Body of pancreas (tissue), 4 donors: ENCODE measurements around the gene RC3H2. TPM values are rescaled to one million over a fixed set of nuclear protein-coding genes. Genes with fewer than 3 reads are reported as not detected.
A peak's percentile ranks its signal among the peaks of the same experiment; 100 is the strongest.

Experiments used
- ATAC-seq: fragments of 150-250 bp; one replicate; pipeline ENCODE4 v1.9.1; 2016
- DNase-seq, 4 donors: peaks; one replicate each; pipeline ENCODE4 v3.0.0-alpha.2; 2019
- H3K27ac ChIP-seq, 4 donors: fragments of 200-600 bp; sonication (generic); 1 replicate in 3 of 4; 2 replicates in 1 of 4; pipeline versions ENCODE4 v1.5.1 to v1.6.1; 2016 to 2019; ENCODE audit warnings: mild to moderate bottlenecking in 1 of 4, mixed read lengths in 1 of 4, moderate library complexity in 1 of 4
- H3K27me3 ChIP-seq, 2 donors: fragments of 200-600 bp; sonication (generic); one replicate each; pipeline ENCODE4 v1.6.0; 2016; ENCODE audit warnings: mild to moderate bottlenecking in 1 of 2
- H3K36me3 ChIP-seq, 2 donors: fragments of 200-600 bp; sonication (generic); replicated peaks in 1 of 2; 2 replicates each; pipeline ENCODE4 v1.5.1; 2016; ENCODE audit warnings: low read depth in 2 of 2; ENCODE audit not compliant: insufficient read depth in 1 of 2
- H3K4me1 ChIP-seq: fragments of 200-600 bp; sonication (generic); one replicate; pipeline ENCODE4 v1.6.0; 2016
- H3K4me3 ChIP-seq, 2 donors: fragments of 200-600 bp; sonication (generic); 1 replicate in 1 of 2; 2 replicates in 1 of 2; pipeline ENCODE4 v1.5.1; 2016 to 2019
- H3K9me3 ChIP-seq, 3 donors: fragments of 200-600 bp; sonication (generic); 1 replicate in 2 of 3; 2 replicates in 1 of 3; pipeline ENCODE4 v1.5.1; 2016
- POLR2A ChIP-seq, 3 donors: fragments of 450-650 bp; IDR thresholded peaks; one replicate each; pipeline ENCODE4 v1.6.1; 2016; ENCODE audit warnings: antibody characterized with exemption in 3 of 3, mild to moderate bottlenecking in 2 of 3
- WGBS, 2 donors: methylation state at CpG; one replicate each; pipeline ENCODE4 v1.1.5; 2017; 5-methylcytosine and 5-hydroxymethylcytosine counted together
- intact Hi-C: fragments of 100-400 bp; cut with DNase I; formaldehyde crosslinking; loops from one replicate; pipeline ENCODE4 v1.15.1; 2023
- total RNA-seq, 2 donors: library from RNA; depleted of rRNA; stranded (reverse); fragments of >200 nt; gene quantifications; one replicate each; pipeline ENCODE4 v1.1.0, GENCODE V29; 2016
- TF ChIP-seq, protein P1 (sequence below), 7 experiments: fragments of 450-650 bp in 4 of 7; fragments of 200-600 bp in 3 of 7; sonication (generic) in 3 of 7; IDR thresholded peaks; one replicate each; pipeline ENCODE4 v1.5.1; 2016 to 2019; ENCODE audit warnings: antibody characterized with exemption in 7 of 7

RC3H2 gene
- total RNA-seq, 2 donors from 2014 or later: 19.2 to 24.7 TPM

DNA sequence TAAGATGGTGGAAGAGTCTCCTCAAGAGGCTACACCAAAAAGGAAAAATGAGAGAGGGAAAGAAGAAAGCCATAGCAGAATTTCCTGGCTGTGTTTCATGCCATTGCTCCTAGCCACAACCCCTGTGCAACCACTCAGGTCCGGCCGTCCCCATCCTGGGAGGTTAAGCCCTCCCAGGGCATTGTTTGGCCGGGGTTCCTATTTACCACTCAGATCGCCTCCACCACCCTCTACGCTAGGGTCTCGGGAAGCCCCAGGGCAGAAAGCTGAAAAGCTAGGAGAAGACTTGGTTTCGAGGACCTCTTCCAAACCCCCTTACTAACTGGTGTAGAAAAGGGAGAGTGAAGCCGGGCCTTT lies 715 bp downstream of the RC3H2 start:
- H3K36me3 ChIP-seq: no peaks in the 10 kb centered on the region
- no peaks in the 10 kb centered on the region for H3K27me3 ChIP-seq
- DNase-seq (peak in 3 of 4 donors; percentile 17 to 31 (median 28)), ATAC-seq (peak; percentile 15)
- 0% methylated on average over 7 to 8 of the region's 8 CpGs for WGBS, 2 donors
- TF ChIP-seq, protein P1, sequence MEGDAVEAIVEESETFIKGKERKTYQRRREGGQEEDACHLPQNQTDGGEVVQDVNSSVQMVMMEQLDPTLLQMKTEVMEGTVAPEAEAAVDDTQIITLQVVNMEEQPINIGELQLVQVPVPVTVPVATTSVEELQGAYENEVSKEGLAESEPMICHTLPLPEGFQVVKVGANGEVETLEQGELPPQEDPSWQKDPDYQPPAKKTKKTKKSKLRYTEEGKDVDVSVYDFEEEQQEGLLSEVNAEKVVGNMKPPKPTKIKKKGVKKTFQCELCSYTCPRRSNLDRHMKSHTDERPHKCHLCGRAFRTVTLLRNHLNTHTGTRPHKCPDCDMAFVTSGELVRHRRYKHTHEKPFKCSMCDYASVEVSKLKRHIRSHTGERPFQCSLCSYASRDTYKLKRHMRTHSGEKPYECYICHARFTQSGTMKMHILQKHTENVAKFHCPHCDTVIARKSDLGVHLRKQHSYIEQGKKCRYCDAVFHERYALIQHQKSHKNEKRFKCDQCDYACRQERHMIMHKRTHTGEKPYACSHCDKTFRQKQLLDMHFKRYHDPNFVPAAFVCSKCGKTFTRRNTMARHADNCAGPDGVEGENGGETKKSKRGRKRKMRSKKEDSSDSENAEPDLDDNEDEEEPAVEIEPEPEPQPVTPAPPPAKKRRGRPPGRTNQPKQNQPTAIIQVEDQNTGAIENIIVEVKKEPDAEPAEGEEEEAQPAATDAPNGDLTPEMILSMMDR (IDR thresholded peaks at IDR 0.05): no peak
- TF ChIP-seq POLR2A (IDR thresholded peaks at IDR 0.05): no peak
- peak overlapping the region; percentile 68 to 92 (median 83) for H3K27ac ChIP-seq
- intact Hi-C loops: no loop called here
- peak overlapping the region; percentile 77 to 99 for H3K4me3 ChIP-seq
- peaks cover 16% of the 10 kb centered on the region for H3K4me1 ChIP-seq
- no peaks in the 10 kb centered on the region for H3K9me3 ChIP-seq

GRCh38 chr9:122900791-122901190 lies 4.4 kb downstream of the RC3H2 start:
- Histone ChIP-seq H3K36me3 (no peaks in the 10 kb centered on the region), H3K9me3 (no peaks in the 10 kb centered on the region), H3K4me3 (no peak overlapping the region), H3K4me1 (peaks cover 16% of the 10 kb centered on the region), H3K27me3 (no peaks in the 10 kb centered on the region), H3K27ac (peak overlapping the region in 1 of 4 donors; percentile 18)
- TF ChIP-seq, protein P1 (IDR thresholded peaks at IDR 0.05): no peak
- no peak for TF ChIP-seq POLR2A (IDR thresholded peaks at IDR 0.05)
- no peak for ATAC-seq
- 79 to 86% methylated on average over 2 of the region's 2 CpGs for WGBS, 2 donors
- DNase-seq: no peak
- intact Hi-C loops: no loop called here

DNA sequence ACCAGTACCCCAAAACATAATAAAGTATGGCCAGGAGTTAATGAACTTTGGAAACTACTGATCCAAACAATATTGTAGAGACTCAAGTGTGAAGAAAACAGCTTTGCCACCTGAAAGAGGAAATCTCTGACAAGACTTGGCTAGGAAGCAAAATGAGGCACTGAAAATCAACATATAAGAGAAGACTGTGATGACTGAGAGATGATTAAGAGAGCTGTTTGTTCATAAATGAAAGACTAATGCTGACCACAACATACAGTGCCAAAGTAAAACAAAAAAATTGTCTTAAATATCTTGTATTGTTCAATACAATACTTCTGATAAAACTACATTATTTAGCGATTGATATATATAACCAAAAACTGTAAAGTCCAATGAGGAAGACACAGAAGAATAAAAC lies 7.2 kb downstream of the RC3H2 start:
- H3K4me1 ChIP-seq: peaks cover 8% of the 10 kb centered on the region
- H3K36me3 ChIP-seq: peaks cover 0 to 2% of the 10 kb centered on the region in 2 donors
- DNase-seq: no peak
- no peak for ATAC-seq
- intact Hi-C loops: no loop called here
- H3K4me3 ChIP-seq: no peak overlapping the region
- no peak overlapping the region for H3K27ac ChIP-seq
- TF ChIP-seq, protein P1 (IDR thresholded peaks at IDR 0.05): no peak
- TF ChIP-seq POLR2A (IDR thresholded peaks at IDR 0.05): no peak
- H3K9me3 ChIP-seq: no peaks in the 10 kb centered on the region
- 96% methylated on average over 1 of the region's 1 CpG for WGBS, 2 donors
- H3K27me3 ChIP-seq: no peaks in the 10 kb centered on the region

- H3K27ac ChIP-seq: no peak overlapping the region
- ATAC-seq: no peak
- H3K9me3 ChIP-seq: no peaks in the 10 kb centered on the region
- intact Hi-C loops: loop anchor here (10.0 kb wide), 1 partner anchor 106 kb away; no protein-coding TSS in a partner anchor
- TF ChIP-seq, protein P1 (IDR thresholded peaks at IDR 0.05): no peak
- TF ChIP-seq POLR2A (IDR thresholded peaks at IDR 0.05): no peak
- no peaks in the 10 kb centered on the region for H3K27me3 ChIP-seq
- 76 to 79% methylated on average over 3 of the region's 3 CpGs for WGBS, 2 donors
- no peaks in the 10 kb centered on the region for H3K4me1 ChIP-seq
- H3K36me3 ChIP-seq: peaks cover 0 to 17% of the 10 kb centered on the region in 2 donors
- H3K4me3 ChIP-seq: no peak overlapping the region
- DNase-seq: no peak
These were observed 16.7 kb downstream of the RC3H2 start for GRCh38 chr9:122888480-122888879.

DNA sequence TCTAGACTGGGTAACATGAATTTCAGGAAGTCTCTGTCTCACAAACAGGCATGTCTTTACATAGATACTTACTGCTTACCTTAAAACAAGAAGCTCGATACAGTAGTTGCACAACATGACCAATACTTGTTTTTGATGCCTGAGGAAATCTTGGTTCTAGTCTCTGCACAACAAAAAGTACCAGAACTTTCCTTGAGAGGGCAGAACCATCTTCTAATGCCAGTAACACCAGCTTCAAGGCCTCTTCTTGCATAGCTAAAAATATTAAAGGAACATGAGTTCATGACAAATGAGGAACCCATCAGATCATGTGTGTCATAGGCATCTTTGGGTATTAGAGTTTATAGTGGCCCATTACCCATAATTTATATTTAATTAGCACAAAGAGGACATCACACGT lies 22.0 kb downstream of the RC3H2 start:
- H3K36me3 ChIP-seq: peaks cover 6 to 13% of the 10 kb centered on the region in 2 donors
- no peaks in the 10 kb centered on the region for H3K4me1 ChIP-seq
- no peaks in the 10 kb centered on the region for H3K9me3 ChIP-seq
- H3K27ac ChIP-seq: no peak overlapping the region
- H3K27me3 ChIP-seq: no peaks in the 10 kb centered on the region
- no peak for DNase-seq
- WGBS, 2 donors: 88 to 89% methylated on average over 2 of the region's 2 CpGs
- no peak for ATAC-seq
- no peak overlapping the region for H3K4me3 ChIP-seq
- TF ChIP-seq, protein P1 (IDR thresholded peaks at IDR 0.05): no peak
- no peak for TF ChIP-seq POLR2A (IDR thresholded peaks at IDR 0.05)
- intact Hi-C loops: loop anchor here (10.0 kb wide), 1 partner anchor 112 kb away; no protein-coding TSS in a partner anchor
